Measurements from ENCODE around the gene CCDC127.
A peak's percentile ranks its signal among the peaks of the same experiment; 100 is the strongest.

The CCDC127 gene

DNA sequence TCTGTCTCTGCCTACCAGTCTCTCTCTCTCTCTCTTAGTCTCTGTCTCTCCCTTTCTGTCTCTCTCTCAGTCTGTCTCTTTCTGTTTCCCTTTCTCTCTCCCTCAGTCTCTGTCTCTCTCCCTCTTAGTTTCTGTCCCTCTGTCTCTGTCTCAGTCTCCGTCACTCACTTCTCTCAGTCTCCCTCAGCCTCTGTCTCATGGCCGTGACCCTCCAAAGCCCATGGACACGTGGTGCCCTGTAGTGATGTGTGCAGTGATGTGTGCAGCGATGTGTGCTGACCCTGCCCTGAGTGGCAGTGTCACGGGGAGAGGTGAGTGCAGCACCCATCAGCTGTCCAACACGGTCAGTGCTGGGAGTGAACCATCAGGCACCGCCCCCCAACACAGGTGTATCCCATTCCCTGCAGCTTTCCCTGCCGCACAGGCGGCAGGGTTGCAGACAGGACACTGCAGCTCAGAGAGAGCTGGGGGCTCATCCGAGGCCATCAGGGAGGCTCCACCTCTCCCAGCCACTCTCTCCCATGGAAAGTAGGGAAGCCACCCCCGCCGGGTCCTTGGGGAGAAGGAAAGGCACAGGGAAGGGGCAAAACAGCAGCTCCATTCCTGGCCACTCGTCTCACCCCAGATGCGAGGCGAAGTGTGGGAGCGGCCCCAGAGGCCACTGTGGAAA is 27.5 kb downstream of the CCDC127 start:
- DNase-seq (ENCODE audit: low read depth in 2 of 2, low spot score in 1 of 2) = no peak

DNA sequence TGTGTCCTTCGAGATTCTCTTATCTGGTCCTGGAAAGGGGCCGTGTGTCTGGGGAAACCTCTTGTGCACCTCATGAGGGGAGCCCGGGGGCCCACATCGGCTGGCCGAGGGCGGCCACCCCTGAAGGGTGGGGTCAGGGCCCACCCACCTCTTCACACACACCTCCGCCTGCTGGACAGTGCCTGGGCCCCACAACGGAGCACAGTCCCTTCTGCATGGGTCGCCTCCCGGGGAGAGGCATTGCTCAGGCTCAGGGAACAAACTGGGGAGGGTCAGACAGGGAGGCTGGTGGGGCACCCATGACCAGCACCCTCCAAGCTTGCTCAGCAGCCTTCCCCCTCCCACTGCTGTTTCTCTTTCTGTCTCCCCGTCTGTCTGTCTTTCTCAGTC is 28.0 kb downstream of the CCDC127 start:
- no peak for DNase-seq (ENCODE audit: low read depth in 2 of 2, low spot score in 1 of 2)

DNA sequence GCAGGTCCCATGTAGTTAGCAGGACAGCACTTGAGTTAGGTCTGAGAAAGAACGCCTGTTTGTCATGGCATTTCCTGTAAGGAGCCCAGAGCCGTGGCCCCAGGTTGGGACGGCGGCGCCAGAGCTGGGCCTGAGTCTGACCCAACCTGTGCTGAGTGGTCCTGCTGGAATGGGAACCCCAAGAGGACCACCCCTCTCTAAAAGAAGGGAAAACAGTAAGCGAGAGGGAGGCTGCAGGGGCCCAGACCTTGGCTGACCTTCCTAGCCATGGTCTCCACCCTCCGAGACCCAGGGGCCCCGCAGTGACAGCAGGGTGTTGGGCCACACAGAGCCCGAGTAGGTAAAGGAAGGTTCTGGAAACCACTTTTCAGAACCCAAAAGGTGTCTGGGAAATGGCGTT is 28.5 kb downstream of the CCDC127 start:
- DNase-seq (ENCODE audit: low read depth in 2 of 2, low spot score in 1 of 2) = no peak

DNA sequence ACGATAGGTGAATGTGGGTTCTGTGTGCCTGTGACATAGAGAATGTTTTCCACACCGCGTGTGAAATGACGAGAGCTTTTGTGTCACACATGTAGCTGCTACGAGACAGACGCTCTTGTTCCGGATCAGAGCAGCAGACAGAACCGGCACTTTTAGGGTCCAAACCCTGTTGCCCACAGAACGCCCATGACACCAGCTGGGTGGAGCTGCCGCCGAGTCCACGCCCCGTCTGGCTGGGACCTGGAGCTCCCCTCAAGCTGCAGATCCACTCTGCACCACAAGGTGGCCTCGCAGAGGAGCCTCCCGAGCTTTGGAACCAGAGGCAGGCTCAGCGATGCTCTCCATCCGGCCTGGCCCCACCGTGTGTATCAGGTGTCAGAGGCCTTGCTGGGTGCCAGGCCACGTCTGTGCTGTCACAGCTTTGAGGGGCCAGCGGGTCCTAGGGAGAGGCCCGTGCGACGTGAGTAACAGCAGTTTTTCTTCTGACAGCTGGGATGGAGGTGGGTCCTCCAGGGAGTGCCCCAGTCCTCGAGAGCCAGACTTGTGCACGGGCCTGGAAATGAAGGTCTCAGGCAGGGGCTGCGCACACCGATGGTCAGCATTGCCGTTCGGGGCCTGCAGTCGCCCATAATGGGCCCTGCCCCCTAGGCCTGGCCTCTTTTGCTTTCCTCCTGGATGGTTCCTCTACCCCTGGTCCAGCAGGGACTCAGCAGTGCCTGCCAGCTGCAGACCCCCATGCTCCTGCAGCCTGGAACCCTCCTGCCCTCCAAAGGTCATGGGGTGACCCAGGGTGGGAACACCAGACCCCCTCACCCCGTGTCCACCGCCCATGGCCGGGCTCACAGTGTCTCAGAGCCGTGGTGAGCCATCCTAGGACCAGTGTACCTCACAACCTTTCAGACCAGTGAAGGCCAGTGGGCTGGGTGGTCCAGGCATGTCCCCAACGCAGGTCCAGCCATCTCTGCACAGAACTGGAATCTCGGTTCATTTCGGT is 29.2 kb downstream of the CCDC127 start:
- DNase-seq (ENCODE audit: low read depth in 2 of 2, low spot score in 1 of 2) = peak; percentile 71 to 75

DNA sequence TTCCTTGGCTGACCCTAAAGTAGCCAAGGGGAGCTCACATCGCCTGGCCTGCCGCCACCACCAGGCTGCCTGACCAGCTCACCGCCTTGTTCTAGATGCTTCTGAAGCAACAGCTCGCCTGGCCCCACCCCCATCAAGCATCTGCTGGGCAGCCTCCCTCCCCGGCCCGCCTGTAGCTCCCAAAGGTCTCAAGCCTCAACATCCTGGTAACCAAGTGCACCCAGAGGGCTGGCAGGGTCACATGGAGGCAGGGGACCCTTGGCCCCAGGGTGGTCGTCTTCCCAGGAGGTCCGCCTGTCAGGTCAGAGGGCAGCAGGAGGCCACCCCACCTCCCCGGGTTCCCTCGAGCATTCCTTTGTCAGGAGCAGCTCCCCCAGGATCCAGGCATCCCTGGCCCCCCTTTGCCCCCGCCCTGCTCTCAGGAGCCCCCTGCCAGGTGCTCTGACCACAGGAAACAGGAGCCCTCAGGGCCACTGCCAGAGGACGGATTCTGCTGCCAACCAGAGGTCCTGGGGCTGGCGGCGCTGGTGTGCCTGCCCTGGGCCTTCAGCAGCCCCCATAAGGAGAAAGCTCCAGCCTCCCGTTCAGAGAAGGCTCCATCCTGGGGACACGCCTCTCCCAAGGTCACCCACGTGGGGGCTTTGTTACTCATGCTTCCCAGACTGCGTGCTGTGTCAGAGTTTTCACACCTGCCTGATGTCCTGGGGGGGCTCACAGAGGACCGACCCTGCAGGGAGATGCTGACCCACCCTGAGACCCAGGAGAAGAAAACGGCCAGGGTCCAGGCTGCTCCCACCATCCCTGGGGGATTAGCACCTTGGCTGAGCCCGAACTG is 30.1 kb downstream of the CCDC127 start:
- no peak for DNase-seq (ENCODE audit: low read depth in 2 of 2, low spot score in 1 of 2)

DNA sequence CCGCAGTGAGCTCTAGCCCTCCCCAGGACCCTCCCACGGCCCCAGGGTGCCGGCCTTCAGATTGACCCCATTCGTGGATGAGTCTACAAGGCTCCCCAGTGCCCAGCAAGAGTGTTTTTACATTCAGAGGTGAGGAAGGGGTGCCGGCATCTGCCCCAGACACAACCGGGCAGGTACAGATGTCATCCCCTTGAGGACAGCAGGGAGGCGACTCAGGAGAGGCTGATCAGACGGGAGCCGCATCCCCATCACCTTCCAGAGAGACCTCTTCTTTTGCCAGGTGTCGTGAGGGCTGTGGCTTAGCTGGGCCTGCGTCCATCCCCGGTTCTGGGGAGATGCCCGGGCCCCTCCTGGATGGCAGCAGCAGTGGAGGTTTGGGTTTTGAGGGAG is 30.9 kb downstream of the CCDC127 start:
- no peak for DNase-seq (ENCODE audit: low read depth in 2 of 2, low spot score in 1 of 2)

DNA sequence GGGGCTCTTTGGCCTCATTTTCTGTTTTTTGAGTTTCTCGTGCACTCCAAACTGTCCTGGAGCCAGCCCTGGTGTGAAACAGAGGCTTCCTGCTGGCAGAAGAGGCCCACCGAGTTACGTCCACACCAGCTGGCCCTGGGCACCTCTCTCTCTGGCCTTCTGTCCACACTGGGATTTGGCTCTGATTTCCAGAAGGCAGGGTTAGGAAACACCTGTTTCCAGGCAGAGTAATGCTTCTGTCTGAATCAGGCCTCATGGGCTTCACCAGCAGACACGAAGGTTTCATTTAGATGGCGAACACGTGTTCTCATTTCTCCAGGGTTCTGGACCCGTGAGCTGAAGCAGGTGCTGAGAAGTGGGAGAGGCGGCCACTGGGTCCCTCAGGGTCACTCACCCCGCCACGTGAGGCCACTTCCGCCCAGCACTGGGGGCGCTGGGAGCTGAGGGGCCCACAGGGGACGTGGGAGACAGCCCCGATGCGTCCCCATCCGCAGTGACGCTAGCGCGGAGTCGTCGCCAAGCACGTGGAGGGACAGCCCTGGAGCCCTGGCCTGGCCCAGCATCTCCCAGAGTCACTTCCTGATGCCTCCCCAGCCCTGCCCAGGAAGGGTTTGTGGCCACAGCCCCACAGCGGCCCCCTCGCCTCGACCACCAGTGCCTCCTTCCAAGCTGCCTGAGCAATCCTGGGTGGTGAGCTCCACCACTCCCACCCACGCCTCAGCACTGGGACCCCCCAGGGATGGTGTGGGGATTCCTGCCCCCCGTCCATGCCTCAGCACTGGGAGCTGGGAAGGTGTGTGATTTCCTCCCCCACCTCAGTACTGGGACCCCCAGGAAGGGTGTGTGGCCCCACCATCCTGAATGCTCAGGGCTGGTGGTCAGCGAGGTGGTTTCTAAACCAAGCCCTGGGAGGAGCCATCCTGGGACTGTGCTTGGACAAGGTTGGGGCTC is 31.6 kb downstream of the CCDC127 start:
- DNase-seq (ENCODE audit: low read depth in 2 of 2, low spot score in 1 of 2) = no peak

DNA sequence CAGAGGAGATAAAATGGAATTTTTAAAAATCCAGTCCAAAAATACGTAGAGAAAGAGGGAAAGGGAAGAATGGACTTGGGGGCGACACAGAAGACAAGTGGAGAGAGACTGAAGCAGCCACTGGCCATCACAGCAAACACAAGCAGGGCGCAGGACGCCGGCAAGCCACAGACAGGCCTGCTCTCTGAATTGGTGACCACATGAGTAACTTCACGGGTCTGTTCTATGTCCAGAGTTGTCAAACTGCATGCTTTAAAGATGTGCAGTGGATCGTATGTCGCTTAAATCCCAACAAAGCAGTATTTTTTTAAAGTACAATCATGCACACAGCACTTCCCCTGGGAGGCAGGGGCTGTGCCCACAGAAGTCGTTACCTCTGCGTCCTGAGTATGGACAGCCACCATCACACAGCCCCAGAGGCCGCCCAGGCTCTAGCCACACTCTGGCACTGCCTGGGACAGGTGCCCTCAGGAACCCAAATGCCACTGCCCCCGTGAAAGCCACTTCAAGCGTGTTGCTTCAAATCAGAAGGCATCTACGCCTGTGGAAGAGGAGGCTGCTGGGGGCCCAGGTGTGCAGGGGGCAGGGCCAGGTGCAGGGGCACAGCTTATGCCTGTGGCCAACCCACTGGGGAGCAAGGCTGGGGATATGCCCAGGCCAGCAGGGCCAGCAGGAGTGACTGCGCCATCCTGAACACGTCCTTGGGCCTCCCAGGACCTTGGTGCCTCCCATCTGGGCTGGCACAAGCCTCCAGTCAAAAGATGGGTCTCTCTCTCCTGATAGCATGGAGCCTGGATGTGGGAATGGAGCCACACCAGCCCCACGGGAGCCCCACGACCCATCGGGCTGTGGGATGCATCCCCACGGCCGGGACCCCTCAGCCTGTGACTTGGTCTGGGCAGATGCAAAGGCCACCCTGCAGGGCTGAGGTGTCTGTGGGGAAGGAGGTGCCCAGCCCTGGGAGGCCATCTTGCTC is 32.6 kb downstream of the CCDC127 start:
- no peak for DNase-seq (ENCODE audit: low read depth in 2 of 2, low spot score in 1 of 2)

DNA sequence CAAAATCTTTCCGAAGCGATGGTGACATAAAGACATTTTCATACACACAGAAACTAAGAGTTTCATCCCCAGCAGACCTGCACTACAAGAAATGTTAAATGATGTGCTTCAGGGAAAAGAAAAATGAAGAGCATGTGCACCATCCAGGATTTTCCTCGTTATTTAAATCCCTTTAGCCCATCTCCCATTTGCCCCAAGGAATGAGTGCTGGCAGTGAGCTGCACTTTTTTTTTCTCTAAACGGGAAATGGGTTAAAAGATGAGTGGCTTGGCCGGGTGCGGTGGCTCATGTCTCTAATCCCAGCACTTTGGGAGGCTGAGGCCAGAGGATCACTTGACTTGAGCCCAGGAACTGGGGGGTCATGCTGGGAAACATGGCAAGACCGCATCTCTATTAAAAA is 33.5 kb downstream of the CCDC127 start:
- no peak for DNase-seq (ENCODE audit: low read depth in 2 of 2, low spot score in 1 of 2)

DNA sequence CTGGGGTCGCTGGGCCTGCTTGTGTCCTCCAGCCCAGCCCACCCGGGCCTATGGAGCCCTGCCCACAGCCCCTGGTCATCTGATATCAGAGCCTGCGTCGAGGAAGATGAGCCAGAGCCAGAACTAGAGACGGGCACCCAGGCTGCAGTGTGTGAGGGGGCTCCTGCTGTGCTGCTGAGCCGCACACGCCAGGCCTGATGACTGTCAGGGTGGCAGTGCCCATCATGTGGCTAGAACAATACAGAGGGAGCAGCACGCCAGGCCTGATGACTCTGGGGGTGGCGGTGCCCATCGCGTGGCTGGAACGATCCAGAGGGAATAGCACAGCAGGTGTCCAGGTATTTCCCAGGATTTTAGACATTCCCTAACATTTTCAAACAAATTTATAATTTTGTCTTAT is 35.8 kb downstream of the CCDC127 start:
- DNase-seq (ENCODE audit: low read depth in 2 of 2, low spot score in 1 of 2) = no peak

DNA sequence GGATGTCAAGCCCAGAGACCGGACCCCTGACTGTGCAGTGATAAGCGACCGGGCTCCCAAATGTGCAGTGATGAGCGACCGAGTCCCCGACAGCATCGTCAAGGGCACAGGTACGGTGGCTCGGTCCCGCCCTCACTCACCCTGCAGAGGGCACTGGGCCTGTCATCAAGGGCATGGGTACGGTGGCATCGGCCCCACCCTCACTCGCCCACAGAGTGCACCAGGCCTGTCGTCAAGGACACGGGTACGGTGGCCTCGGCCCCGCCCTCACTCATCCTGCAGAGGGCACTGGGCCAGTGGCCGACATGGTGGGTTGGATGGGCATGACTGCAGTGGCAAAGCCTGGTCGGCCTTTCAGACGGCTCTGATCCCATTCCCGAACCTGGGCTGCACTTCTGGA is 36.4 kb downstream of the CCDC127 start:
- no peak for DNase-seq (ENCODE audit: low read depth in 2 of 2, low spot score in 1 of 2)

DNA sequence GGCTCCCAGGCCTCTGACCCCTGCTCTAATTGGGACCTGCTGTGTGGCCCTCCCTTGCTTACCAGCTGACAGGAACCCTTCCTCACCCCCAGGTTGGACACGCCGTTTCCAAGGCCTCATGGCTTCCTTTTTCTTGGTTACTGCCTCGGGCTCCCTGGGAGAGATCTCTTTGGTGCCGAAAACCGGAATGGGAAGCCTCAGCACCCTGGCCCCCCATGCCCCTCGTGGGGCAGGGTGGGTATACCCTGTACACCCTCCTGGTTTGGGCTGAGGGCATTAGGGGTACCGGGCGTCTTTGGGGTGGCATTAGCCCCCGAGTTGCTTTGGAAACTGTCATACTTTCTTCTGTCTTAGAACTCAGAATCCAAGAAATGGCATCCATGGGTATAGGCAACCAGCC is 36.8 kb downstream of the CCDC127 start:
- no peak for DNase-seq (ENCODE audit: low read depth in 2 of 2, low spot score in 1 of 2)

DNA sequence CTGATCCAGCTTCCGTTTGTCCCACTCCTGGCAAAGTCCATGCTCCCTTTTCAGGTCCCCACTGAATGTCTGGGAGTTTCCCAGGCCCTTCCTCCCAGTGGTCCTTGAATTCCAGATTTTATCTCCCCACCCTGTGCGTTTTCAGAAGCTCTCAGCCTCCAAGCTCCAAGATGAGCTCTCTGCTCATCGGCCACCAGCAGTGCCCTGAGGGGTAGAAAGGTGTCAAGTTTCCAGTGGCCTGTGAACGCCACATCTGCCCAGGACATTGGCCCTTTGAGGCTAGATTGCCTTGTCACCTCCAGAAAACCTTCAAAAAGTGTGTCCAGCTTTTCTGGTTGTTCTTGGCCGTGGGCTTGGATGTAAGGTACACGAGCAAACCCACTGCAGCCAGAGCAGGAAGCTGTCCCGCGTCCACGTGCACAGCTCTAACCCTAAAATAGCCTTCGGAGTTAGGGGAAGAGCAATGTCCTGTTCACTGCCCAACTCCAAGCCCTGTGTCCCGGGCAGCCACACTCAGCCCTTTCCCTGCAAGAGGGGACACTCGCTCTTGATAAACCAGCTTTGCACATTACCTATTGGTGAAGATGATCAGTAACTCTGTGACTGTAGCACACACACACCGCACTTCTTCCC is 37.6 kb downstream of the CCDC127 start:
- DNase-seq (ENCODE audit: low read depth in 2 of 2, low spot score in 1 of 2) = no peak

DNA sequence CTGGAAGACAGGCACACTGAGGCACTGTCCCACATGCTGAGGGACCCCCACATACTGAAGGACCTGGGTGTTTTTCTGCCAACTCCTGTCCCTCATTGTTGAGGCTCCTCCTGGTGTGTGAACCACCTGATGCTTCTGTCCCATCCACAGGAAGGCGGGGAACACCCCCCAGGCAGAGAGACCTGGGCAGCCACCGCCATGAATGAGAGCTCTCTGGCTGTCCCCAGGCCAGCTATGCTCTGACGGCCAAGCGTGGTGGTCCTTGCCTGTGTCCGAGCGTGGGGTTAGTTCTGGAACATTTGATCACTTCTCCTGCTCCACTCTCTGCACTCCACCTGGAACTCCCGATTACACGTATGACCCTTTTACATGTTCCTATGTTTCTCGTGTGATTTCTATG is 38.6 kb downstream of the CCDC127 start:
- DNase-seq (ENCODE audit: low read depth in 2 of 2, low spot score in 1 of 2) = no peak

DNA sequence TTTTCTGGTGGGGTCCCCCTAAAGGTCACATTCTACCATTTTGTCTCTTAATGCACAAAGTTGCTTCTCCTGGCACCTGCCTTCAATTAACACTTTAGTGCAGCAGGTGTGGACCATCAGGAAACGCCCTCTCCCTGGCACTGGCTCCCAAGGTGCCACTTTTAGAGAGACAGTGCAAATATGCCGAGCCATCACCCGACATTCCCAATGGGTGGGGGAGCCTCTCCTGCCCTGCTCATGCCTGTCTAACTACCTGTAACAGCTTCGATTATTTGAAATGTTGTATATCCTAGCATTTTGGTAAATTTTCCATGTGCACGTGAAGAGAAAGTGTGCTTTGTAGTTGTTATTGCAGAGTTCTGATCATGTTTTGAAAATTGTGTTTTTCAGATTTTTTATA is 39.8 kb downstream of the CCDC127 start:
- DNase-seq (ENCODE audit: low read depth in 2 of 2, low spot score in 1 of 2) = no peak

DNA sequence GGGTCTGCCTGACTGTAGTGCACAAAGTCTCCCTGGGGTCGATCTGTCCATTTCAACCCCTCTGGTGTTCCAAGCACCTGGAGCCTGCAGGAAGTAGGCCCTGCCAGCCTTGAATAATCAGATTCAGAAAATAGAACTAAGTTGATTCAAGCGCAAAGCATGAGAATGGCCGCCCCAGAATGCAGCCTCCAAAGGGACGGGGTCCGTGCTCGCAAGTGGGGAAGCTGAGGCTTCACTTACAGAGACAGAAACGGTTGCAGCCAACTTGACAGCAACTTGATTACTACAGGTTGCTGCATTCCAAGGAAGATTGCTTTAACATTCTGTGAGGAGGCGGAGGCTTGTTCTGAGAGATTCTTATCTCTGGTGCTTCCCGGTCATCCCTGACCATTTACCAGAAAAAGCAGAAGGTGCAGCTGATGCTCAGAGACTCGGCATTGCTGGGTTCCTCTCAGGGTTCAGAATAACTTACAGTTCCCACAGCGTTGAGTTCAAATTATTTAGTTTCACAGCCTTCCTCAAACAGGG is 41.6 kb downstream of the CCDC127 start:
- no peak for DNase-seq (ENCODE audit: low read depth in 2 of 2, low spot score in 1 of 2)

DNA sequence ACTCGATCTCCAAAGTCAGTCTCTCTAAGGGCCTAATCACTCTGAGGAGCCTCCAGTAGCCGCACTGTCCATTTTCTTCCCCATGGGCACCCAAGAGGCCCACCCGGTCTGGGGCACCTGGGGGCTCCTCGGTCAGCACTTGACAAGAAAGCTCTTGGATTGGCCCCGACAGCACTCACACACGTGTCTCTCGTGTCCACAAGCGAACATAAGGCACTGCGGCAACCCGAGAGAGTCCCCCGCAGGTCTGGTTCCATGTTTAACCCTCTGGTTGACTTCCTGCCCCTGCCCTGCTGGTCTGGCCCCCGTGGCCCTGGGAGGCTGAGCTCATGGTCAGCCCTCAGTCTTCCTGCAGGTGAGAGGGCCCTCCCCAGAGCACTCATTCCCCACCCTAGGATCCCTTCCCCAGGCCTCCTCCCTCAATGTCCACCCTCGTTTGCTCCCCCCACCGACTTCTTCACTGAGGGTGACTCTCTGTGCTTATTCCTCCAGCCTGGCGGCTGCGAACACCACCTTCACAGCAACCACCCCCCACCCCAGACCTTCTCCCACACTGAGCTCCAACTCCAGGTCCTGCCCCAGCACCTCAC is 43.0 kb downstream of the CCDC127 start:
- no peak for DNase-seq (ENCODE audit: low read depth in 2 of 2, low spot score in 1 of 2)

DNA sequence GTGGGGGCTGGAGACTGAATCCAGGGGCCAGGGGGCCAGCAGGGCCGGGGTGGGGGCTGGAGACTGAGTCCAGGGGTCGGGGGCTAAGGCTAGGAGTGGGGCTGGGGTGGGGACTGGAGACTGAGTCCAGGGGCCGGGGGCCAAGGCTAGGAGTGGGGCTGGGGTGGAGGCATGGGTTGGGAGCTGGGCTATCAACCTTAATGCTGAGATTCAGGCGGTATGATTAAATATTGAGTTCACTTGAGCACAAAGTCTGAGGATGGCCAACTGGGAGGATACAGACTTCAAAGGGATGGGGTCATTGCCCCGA is 43.7 kb downstream of the CCDC127 start:
- no peak for DNase-seq (ENCODE audit: low read depth in 2 of 2, low spot score in 1 of 2)

Measured in stimulated activated CD8-positive, alpha-beta memory T cell treated with anti-CD3 and anti-CD28 coated beads, Interleukin-4, amount 100 ng/mL, for 4 hours (primary cell).